GM19395 (cell line): Measurements from ENCODE around the gene VAX1.
"Not testable (repeated sequence)": the region's sequence is repeated elsewhere in the genome, so short reads cannot be mapped to it uniquely, and the experiment has no call there.

Experiments used
- ATAC-seq: cut with Tn5 transposase; IDR thresholded peaks from one replicate; pipeline ENCODE4 v1.9.1; 2021; ENCODE audit warnings: mild to moderate bottlenecking, moderate library complexity; ENCODE audit not compliant: unreplicated experiment

Gene VAX1

GRCh38 chr10:117137911-117138642 lies at the start of gene VAX1:
TSS of gene VAX1 (minus strand) at chr10:117138270. CDS start at chr10:117138056, 214 bp downstream.
- no peak for ATAC-seq

- no peak for ATAC-seq
These were observed 49.0 kb upstream of the VAX1 start for GRCh38 chr10:117186832-117187615.

DNA sequence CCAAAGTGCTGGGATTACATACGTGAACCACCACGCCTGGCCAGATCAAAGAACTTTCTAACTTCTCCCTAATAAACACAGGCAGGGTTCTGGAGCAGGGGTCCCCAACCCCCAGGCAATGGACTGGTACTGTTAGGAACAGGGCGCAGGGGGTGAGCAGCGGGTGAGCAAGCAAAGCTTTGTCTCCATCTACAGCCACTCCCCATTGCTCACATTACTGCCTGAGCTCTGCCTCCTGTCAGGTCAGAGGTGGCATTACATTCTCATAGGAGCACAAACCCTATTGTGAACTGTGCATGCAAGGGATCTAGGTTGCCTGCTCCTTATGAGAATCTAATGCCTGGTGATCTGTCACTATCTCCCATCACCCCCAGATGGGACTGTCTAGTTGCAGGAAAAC lies 47.7 kb upstream of the VAX1 start:
- ATAC-seq, result not testable (repeated sequence)

GRCh38 chr10:117184821-117185220 lies 46.8 kb upstream of the VAX1 start:
- no peak for ATAC-seq

DNA sequence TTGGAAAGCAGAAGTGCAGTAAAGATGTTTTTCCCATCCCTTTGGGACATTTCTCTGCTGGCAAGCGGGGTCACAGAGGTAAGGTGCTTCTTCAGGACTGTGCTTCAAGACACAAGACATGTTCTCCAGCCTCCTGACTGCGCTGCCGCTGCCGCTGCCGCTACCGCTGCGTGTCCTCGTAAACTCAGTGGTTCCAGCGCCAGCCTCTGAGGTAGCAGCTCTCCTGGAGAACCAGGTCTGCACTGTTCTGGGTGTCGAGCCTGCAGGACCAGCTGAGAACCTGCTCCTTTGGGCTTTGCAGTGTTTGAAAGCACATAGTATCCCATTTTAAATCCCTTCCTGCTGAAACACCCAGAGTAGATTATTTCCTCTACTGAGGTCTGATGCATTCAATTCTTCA lies 46.2 kb upstream of the VAX1 start:
- no peak for ATAC-seq

- no peak for ATAC-seq
These were observed 40.1 kb upstream of the VAX1 start for GRCh38 chr10:117178190-117178589.

DNA sequence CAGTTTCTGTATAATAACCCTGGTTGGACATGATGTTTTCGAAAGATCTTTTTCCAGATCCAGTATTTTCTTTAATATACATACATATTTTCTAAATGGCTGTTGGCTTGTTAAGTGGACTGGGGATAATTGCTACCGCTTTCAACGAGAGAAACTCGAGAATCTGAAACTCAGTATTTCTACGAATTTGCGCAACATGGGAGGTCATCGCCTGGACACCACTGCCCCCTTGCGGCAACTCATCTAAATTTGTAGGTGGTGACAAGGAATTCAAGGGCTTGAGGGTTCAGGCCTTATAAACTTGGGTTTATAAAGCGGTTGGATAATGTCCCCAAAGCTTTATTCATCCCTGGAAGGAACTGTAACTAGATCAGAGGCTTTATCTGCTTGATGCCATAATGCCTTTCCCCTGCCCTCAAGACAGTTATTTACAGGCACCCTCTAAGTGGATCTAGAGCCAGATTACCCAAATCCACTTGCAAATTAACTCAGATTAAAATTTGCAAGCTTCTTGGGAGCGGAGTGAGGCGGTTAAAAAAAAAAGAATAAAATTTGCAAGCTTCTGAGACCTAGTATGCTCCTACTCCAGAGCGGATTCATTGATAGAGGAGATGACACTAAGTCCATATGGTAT lies 37.9 kb upstream of the VAX1 start:
- ATAC-seq, result peak; percentile 70

GRCh38 chr10:117175215-117175900 lies 37.3 kb upstream of the VAX1 start:
- ATAC-seq, result peak; percentile 51

DNA sequence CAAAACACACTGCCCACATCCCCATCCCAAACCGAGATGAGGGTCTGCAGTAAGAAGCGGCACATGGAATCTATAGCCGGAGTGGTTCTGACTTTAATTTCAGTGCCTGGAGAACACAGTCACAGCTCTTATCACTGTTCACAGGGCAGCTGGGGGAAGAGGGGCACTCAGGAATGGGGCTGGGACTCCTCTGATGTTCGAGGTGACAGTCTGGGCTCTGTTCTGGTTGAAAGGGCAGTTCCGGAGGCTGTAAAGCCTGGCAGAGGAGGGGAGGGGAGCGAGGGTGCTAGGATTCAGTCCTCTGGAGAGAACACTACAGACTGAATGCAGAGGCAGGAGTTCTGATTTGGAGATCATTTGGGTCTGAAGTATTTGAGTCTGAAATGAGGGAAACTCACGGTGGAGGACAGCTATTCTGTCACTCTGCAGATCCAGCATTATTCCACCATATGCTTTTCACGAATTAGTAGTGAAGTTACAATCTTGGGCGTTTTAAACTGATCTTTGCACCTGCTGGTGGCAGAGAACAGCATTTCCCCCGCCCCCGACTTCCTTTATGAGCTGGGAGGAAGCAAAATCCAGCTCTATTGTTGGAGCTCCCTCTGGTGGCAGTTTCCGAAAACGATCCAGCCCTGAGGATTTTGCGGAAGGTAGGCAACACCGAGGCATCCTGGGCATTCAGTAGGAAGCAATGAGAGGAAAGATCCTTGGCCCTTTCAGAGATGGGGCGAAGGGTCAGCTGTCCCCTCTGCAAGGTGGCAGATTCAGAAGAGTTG lies 36.6 kb upstream of the VAX1 start:
- ATAC-seq, result peak; percentile 87

- ATAC-seq, result no peak
These were observed 32.2 kb upstream of the VAX1 start for GRCh38 chr10:117170244-117170643.

GRCh38 chr10:117169480-117169879 lies 31.4 kb upstream of the VAX1 start:
- ATAC-seq, result no peak

GRCh38 chr10:117168729-117169128 lies 30.7 kb upstream of the VAX1 start:
- ATAC-seq, result no peak

GRCh38 chr10:117167789-117168674 lies 30.0 kb upstream of the VAX1 start:
- ATAC-seq, result peak; percentile 89

DNA sequence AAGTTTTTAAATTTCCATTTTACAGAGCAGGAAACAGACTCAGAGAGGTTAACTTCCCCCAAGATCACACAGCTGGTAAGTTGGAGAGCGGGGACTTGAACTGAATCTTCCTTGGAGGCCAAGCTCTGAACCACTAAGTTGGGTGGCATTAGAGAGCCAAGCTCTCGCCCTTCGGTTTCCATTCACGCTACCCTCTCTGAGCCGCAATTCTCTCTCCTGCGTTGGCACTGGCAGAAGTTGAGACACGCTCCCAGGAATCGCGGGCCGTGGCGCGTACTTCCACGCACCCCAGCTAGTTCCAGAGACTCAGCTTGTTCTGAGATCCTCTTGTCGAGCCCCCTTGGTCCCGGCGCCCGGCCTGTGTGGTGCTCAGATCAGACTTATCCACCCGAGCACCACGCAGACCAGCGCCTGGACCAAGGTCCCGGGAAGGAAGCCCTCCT lies 29.3 kb upstream of the VAX1 start:
- ATAC-seq, result no peak

- ATAC-seq, result no peak
These were observed 28.6 kb upstream of the VAX1 start for GRCh38 chr10:117166418-117167345.

GRCh38 chr10:117165538-117166417 lies 27.7 kb upstream of the VAX1 start:
- ATAC-seq, result no peak
